B cell (primary cell): ENCODE data around the gene MCF2L. TPM values are rescaled to one million over a fixed set of nuclear protein-coding genes. Genes with fewer than 3 reads are reported as not detected.

Experiments
- ATAC-seq: fragments of 200-7000 bp; cut with Tn5 transposase; one replicate; pipeline ENCODE4 v1.10.0; 2021; ENCODE audit warnings: low read depth, mild to moderate bottlenecking, moderate number of reproducible peaks, moderate library complexity
- CTCF ChIA-PET: fragments of 350-600 bp; sonication (Branson Sonifier 250); formaldehyde crosslinking; loops from one replicate; lab custom pipeline; 2021; ENCODE audit warnings: antibody characterized with exemption, inconsistent platforms; lab: Charles Lee
- POLR2A ChIA-PET: fragments of 350-600 bp; sonication (Branson Sonifier 250); formaldehyde crosslinking; loops from one replicate; lab custom pipeline; 2021; ENCODE audit warnings: antibody characterized with exemption; lab: Charles Lee
- DNase-seq: peaks from one replicate; pipeline ENCODE4 v3.0.0; 2013
- H2AFZ ChIP-seq: 2 replicates; pipeline ENCODE4 v1.6.1; 2012; ENCODE audit warnings: mild to moderate bottlenecking, low read depth, low read length; ENCODE audit not compliant: insufficient read depth, poor library complexity, severe bottlenecking
- H3K27ac ChIP-seq, 2 donors: 1 replicate in 1 of 2; 2 replicates in 1 of 2; pipeline ENCODE4 v1.5.1; 2012 to 2013; ENCODE audit warnings: low read length in 2 of 2, mild to moderate bottlenecking in 2 of 2, moderate library complexity in 1 of 2
- H3K27me3 ChIP-seq, 4 experiments: fragments of 200-600 bp in 1 of 4; sonication (generic) in 1 of 4; replicated peaks in 1 of 4; 1 replicate in 2 of 4; 2 replicates in 2 of 4; pipeline versions ENCODE4 v1.6.1 to v1.7.0; 2013 to 2016; ENCODE audit warnings: low read length in 3 of 4, mild to moderate bottlenecking in 2 of 4, mixed read lengths in 1 of 4, moderate library complexity in 1 of 4; ENCODE audit not compliant: insufficient read depth in 4 of 4, control insufficient read depth in 3 of 4; ENCODE audit errors: control extremely low read depth in 1 of 4
- H3K36me3 ChIP-seq, 2 experiments: replicated peaks in 1 of 2; 1 replicate in 1 of 2; 2 replicates in 1 of 2; pipeline versions ENCODE4 v1.6.1 to v1.7.1; 2013; ENCODE audit warnings: low read length in 1 of 2; ENCODE audit not compliant: insufficient read depth in 2 of 2, control insufficient read depth in 1 of 2; ENCODE audit errors: control extremely low read depth in 1 of 2, extremely low read depth in 1 of 2
- H3K4me1 ChIP-seq, 2 donors: fragments of 200-600 bp in 1 of 2; sonication (generic) in 1 of 2; 1 replicate in 1 of 2; 2 replicates in 1 of 2; pipeline versions ENCODE4 v1.5.1 to v1.6.1; 2013 to 2017; ENCODE audit warnings: low read length in 2 of 2; ENCODE audit not compliant: control insufficient read depth in 2 of 2, insufficient read depth in 2 of 2
- H3K4me2 ChIP-seq: replicated peaks from 2 replicates; pipeline ENCODE3; 2012; ENCODE audit warnings: mild to moderate bottlenecking, low read depth, low read length; ENCODE audit not compliant: poor library complexity, severe bottlenecking
- H3K4me3 ChIP-seq, 5 experiments: fragments of 200-600 bp in 1 of 5; sonication (generic) in 1 of 5; 1 replicate in 3 of 5; 2 replicates in 2 of 5; pipeline versions ENCODE4 v1.5.1 to v1.7.0; 2011 to 2016; ENCODE audit warnings: low read length in 4 of 5, mild to moderate bottlenecking in 4 of 5, low read depth in 2 of 5, control low read depth in 1 of 5, moderate library complexity in 1 of 5; ENCODE audit not compliant: insufficient read depth in 1 of 5; ENCODE audit errors: control extremely low read depth in 1 of 5, extremely low read depth in 1 of 5
- H3K79me2 ChIP-seq: fragments of 200-600 bp; sonication (generic); one replicate; pipeline ENCODE4 v1.6.0; 2016; ENCODE audit warnings: low read length; ENCODE audit not compliant: control insufficient read depth, insufficient read depth
- H3K9ac ChIP-seq: fragments of 200-600 bp; sonication (generic); 2 replicates; pipeline ENCODE4 v1.6.1; 2017; ENCODE audit warnings: mild to moderate bottlenecking, low read length, moderate library complexity
- H3K9me3 ChIP-seq, 3 donors: one replicate each; pipeline versions ENCODE4 v1.6.1 to v1.7.1; 2013; ENCODE audit warnings: low read length in 2 of 3; ENCODE audit not compliant: control insufficient read depth in 2 of 3, insufficient read depth in 1 of 3; ENCODE audit errors: control extremely low read depth in 1 of 3
- H4K20me1 ChIP-seq: 2 replicates; pipeline ENCODE4 v1.6.0; 2012; ENCODE audit warnings: mild to moderate bottlenecking, low read length; ENCODE audit not compliant: insufficient read depth, control insufficient read depth, poor library complexity, severe bottlenecking
- H3K27ac Mint-ChIP-seq: one replicate; pipeline ENCODE4 v1.8.0; 2021; ENCODE audit warnings: mixed read lengths
- H3K27me3 Mint-ChIP-seq: one replicate; pipeline ENCODE4 v1.8.0; 2021; ENCODE audit warnings: mixed read lengths
- H3K4me1 Mint-ChIP-seq: one replicate; pipeline ENCODE4 v1.8.0; 2021; ENCODE audit warnings: mixed read lengths
- H3K4me3 Mint-ChIP-seq: one replicate; pipeline ENCODE4 v1.8.0; 2021; ENCODE audit warnings: mixed read lengths
- H3K9me3 Mint-ChIP-seq: one replicate; pipeline ENCODE4 v1.8.0; 2022; ENCODE audit warnings: mixed read lengths; ENCODE audit not compliant: insufficient read depth
- CTCF ChIP-seq: fragments of 200-600 bp; IDR thresholded peaks from one replicate; pipeline ENCODE4 v1.8.0; 2022; ENCODE audit warnings: antibody characterized with exemption, mild to moderate bottlenecking
- EZH2 ChIP-seq: IDR thresholded peaks from 2 replicates; pipeline ENCODE4 v1.6.1; 2012; ENCODE audit warnings: borderline replicate concordance, low read depth, mild to moderate bottlenecking, moderate library complexity, low read length; ENCODE audit not compliant: insufficient read depth, poor library complexity, severe bottlenecking
- WGBS: methylation state at CpG from one replicate; pipeline ENCODE4 v1.1.5; 2013; ENCODE audit warnings: missing lambda C conversion rate; ENCODE audit not compliant: insufficient coverage; 5-methylcytosine and 5-hydroxymethylcytosine counted together
- intact Hi-C: fragments of 100-400 bp; cut with micrococcal nuclease; formaldehyde crosslinking; loops from one replicate; pipeline ENCODE4 v1.10.0; 2022
- polyA plus RNA-seq: library from polyadenylated mRNA; depleted of rRNA; stranded (reverse); fragments of >200 nt; gene quantifications from 2 replicates; pipeline ENCODE4 v1.2.3, GENCODE V29; 2012
- total RNA-seq, 2 donors: library from RNA; stranded (reverse); fragments of 120-200 nt in 1 of 2; gene quantifications; 1 replicate in 1 of 2; 2 replicates in 1 of 2; pipeline versions ENCODE4 v1.2.3 to v1.2.4, GENCODE V29; 2013 to 2022

MCF2L gene
- total and polyA plus RNA-seq, 2 donors (not counting 1 experiment from before 2014, with no cell fraction given): 3.7 to 8.2 TPM

GRCh38 chr13:113088691-113089020 is 119.6 kb downstream of the MCF2L start:
- H3K4me1 Mint-ChIP-seq: no peaks in the 10 kb centered on the region
- no peaks in the 10 kb centered on the region for H3K27me3 ChIP-seq
- no peak overlapping the region for H3K9ac ChIP-seq
- DNase-seq (no peak), ATAC-seq (no peak)
- no peak overlapping the region for H3K4me3 Mint-ChIP-seq
- no peak overlapping the region for H3K27ac Mint-ChIP-seq
- H3K79me2 ChIP-seq: no peaks in the 10 kb centered on the region
- H3K9me3 Mint-ChIP-seq: no peaks in the 10 kb centered on the region
- H3K27me3 Mint-ChIP-seq: no peaks in the 10 kb centered on the region
- no peaks in the 10 kb centered on the region for H3K4me1 ChIP-seq
- peaks cover 0 to 23% (median 0%) of the 10 kb centered on the region in 3 donors for H3K9me3 ChIP-seq
- H3K27ac ChIP-seq: no peak overlapping the region
- H4K20me1 ChIP-seq: no peaks in the 10 kb centered on the region
- ChIA-PET POLR2A (no interaction called here), CTCF (no interaction called here)
- H3K4me3 ChIP-seq: no peak overlapping the region
- no peak for TF ChIP-seq CTCF
- TF ChIP-seq EZH2: no peak
- no peaks in the 10 kb centered on the region for H3K36me3 ChIP-seq
- 91% methylated on average over 17 of the region's 17 CpGs for WGBS
- H3K4me2 ChIP-seq: no peak overlapping the region
- H2AFZ ChIP-seq: no peak overlapping the region
- intact Hi-C loops: no loop called here

GRCh38 chr13:113089693-113090414 is 120.8 kb downstream of the MCF2L start:
- Histone ChIP-seq H2AFZ (no peak overlapping the region), H3K27ac (no peak overlapping the region)
- intact Hi-C loops: no loop called here

More at GRCh38 chr13:113089693-113090414, 120.8 kb downstream of the MCF2L start:
- POLR2A ChIA-PET: no interaction called here
- Histone ChIP-seq H3K4me1 (no peaks in the 10 kb centered on the region), H3K9me3 (peaks cover 0 to 15% (median 0%) of the 10 kb centered on the region in 3 donors), H3K79me2 (no peaks in the 10 kb centered on the region), H3K27me3 (no peaks in the 10 kb centered on the region), H3K9ac (no peak overlapping the region), H3K4me3 (no peak overlapping the region), H4K20me1 (no peaks in the 10 kb centered on the region), H3K36me3 (no peaks in the 10 kb centered on the region), H3K4me2 (no peak overlapping the region)
- Mint-ChIP-seq H3K9me3 (no peaks in the 10 kb centered on the region), H3K4me1 (no peaks in the 10 kb centered on the region), H3K27me3 (no peaks in the 10 kb centered on the region), H3K27ac (no peak overlapping the region), H3K4me3 (no peak overlapping the region)
- no peak for TF ChIP-seq CTCF
- no peak for TF ChIP-seq EZH2
- ATAC-seq (no peak), DNase-seq (no peak)
- CTCF ChIA-PET: no interaction called here
- 94% methylated on average over 30 of the region's 36 CpGs for WGBS
